GM18511 (cell line): Measurements from ENCODE around the gene ADH6.
A peak's percentile ranks its signal among the peaks of the same experiment; 100 is the strongest.
"Not testable (repeated sequence)": the region's sequence is repeated elsewhere in the genome, so short reads cannot be mapped to it uniquely, and the experiment has no call there.

Source experiments
- ATAC-seq: cut with Tn5 transposase; IDR thresholded peaks from one replicate; pipeline ENCODE4 v1.9.1; 2021; ENCODE audit warnings: mild to moderate bottlenecking, moderate library complexity; ENCODE audit not compliant: unreplicated experiment

ADH6 gene

GRCh38 chr4:99219072-99219471 lies at the start of gene ADH6:
Gene ADH6, minus strand, starts transcription at chr4:99219246. Its CDS starts 94 bp downstream, at chr4:99219152.
- ATAC-seq: no peak

DNA sequence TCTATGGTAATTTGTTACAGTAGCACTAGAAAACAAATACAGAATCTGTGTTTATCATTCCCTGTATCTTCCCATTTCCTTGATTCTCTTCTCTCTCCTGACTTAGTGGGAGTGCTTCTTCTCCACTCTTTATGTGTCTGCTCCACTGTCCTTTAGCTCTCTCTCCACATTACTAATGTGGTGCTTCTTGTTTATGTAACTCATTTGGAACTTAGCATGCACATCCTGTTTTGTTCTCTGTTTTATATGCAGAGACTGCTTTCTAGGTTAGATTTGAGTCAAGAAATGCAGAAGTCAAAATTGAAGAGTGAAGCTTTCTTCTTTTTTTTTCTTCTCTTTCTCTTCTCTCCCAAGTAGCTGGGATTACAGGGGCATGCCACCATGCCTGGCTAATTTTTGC lies 45.9 kb upstream of the ADH6 start:
- no peak for ATAC-seq

DNA sequence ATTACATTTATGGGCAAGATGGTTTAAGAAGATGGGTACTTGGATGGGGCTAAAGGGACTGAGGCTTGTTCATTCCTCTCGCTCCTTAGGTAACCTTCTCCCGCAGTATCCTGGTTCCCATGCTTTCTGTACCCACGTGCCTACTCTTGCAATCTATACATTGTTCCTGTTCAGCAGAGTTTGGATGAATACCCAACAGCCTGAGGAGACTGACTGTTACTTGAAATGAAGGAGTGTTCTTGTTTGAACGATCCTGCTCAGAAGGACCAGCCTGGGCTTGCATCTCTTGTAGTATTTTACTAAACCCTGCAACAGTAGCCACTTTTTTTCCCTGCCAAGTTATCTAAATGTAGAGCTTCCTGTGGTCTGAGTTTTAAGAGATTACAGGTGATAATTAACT lies 33.7 kb upstream of the ADH6 start:
- ATAC-seq: no peak

- ATAC-seq: no peak
These were observed 29.7 kb upstream of the ADH6 start for GRCh38 chr4:99248714-99249113.

GRCh38 chr4:99235955-99236354 lies 16.9 kb upstream of the ADH6 start:
- ATAC-seq: no peak

- ATAC-seq: no peak
These were observed 15.4 kb upstream of the ADH6 start for GRCh38 chr4:99234331-99235010.

DNA sequence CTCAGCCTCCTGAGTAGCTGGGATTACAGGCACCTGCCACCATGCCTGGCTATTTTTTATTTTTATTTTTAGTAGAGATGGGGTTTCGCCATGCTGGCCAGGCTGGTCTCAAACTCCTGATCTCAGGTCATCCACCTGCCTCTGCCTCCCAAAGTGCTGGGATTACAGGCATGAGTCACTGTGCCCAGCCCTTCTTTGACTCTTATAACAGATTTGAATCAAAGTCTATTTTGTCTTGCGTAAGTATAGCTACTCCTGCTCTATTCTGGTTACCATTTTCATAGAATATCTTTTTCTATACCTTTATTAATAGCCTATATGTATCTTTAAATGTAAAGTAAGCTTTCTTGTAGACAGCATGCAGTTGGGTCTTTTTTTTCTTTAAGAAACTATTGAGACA lies 14.4 kb upstream of the ADH6 start:
- ATAC-seq: not testable (repeated sequence)

DNA sequence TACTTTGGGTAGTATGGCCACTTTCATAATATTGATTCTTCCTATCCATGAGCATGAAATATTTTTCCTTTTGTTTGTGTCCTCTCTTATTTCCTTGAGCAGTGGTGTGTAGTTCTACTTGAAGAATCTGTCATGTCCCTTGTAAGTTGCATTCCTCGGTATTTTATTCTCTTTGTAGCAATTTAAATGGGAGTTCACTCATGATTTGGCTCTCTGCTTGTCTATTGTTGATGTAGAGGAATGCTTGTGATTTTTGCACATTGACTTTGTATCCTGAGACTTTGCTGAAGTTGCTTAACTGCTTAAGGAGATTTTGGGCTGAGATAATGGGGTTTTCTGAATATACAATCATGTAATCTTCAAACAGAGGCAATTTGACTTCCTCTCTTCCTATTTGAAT lies 9.7 kb upstream of the ADH6 start:
- not testable (repeated sequence) for ATAC-seq

DNA sequence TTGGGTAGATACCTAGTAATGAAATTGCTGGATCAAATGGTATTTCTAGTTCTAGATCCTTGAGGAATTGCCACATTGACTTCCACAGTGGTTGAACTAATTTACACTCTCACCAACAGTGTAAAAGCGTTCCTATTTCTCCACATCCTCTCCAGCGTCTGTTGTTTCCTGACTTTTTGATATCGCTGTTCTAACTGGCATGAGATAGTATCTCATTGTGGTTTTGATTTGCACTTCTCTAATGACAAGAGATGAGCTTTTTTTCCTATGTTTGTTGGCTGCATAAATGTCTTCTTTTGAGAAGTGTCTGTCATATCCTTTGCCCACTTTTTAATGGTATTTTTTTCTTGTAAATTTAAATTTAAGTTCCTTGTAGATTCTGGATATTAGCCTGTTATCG lies 8.6 kb upstream of the ADH6 start:
- ATAC-seq: not testable (repeated sequence)

GRCh38 chr4:99221980-99222379 lies 2.9 kb upstream of the ADH6 start:
- ATAC-seq: no peak

DNA sequence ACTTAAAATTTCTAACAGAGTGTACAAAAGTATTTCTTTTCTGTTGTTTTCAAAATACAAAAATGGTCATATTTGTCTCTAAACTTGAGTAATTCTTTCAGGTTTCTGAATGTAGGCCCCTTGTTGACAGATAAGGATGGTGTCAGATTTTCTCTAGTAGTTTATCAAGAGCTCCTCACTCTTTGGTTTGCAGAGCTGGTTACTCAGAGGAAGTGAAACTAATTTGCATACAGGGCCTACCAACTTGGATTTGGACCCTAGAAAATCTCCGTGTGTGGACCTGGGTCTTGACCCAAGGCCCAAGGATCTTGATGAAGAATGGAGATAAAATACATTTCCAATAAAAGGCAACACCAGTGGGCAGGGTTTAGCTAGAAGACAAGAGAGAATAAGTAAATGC lies 433 bp upstream of the ADH6 start:
- peak; percentile 92 for ATAC-seq

- ATAC-seq: no peak
These were observed 3.5 kb downstream of the ADH6 start for GRCh38 chr4:99215521-99215920.

DNA sequence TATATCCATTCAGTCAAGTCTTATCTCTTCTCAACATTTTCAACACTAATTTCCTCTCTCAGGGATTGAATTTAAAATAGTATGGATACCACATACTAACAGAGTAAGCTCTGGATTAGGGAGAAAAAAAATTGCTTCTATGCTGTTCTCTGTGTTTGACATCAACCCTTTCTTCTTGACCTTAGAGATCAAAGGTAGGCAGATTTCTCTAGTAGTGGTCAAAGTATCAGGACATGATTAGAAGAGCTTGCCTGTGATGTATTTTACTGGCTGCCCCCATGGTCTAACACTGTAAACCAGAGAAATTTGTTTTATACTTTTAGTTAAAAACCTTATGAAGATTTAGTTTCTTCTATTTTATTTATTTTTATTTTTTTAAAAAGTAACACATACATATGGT lies 8.3 kb downstream of the ADH6 start:
- no peak for ATAC-seq

GRCh38 chr4:99209671-99210070 lies 9.4 kb downstream of the ADH6 start:
- no peak for ATAC-seq

GRCh38 chr4:99208719-99209075 lies 10.3 kb downstream of the ADH6 start:
- no peak for ATAC-seq

DNA sequence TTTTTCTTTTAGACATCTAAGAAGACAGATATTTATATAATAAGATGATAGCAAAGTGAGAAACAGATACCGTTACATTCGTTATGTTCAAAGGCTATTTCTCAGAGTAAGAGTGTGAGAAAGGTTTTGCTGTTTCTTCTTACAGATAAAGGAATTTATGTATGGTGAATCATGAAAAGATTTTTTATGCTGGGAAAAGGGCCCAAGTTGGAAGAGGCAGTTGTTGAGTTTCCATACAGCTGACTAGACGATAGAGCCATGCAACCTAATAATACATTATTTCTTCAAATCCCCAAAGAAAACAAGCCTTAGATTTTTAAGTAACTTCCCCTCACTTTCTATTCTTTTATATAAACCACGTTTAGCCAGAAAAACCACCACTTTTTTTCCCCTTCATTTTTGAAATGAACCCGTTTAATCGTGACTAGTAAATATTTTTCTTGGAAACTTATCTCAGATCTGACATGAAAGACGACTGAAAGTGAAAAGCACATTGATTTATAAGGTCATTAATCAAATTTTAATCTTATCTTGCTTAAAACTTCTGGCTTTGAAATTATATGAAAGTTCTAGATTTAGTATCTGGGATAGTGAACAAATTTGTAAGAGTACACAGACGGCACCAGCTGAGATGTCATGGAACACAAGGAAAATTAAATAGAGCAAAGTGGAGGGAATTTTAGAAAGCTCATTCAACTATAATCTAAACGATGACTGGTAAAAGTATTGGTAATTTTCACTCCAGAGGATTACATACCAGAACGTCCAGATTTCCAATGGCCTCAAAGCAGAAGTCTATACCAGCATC lies 10.9 kb downstream of the ADH6 start:
- ATAC-seq: no peak

- ATAC-seq: no peak
These were observed 11.8 kb downstream of the ADH6 start for GRCh38 chr4:99207069-99207743.

DNA sequence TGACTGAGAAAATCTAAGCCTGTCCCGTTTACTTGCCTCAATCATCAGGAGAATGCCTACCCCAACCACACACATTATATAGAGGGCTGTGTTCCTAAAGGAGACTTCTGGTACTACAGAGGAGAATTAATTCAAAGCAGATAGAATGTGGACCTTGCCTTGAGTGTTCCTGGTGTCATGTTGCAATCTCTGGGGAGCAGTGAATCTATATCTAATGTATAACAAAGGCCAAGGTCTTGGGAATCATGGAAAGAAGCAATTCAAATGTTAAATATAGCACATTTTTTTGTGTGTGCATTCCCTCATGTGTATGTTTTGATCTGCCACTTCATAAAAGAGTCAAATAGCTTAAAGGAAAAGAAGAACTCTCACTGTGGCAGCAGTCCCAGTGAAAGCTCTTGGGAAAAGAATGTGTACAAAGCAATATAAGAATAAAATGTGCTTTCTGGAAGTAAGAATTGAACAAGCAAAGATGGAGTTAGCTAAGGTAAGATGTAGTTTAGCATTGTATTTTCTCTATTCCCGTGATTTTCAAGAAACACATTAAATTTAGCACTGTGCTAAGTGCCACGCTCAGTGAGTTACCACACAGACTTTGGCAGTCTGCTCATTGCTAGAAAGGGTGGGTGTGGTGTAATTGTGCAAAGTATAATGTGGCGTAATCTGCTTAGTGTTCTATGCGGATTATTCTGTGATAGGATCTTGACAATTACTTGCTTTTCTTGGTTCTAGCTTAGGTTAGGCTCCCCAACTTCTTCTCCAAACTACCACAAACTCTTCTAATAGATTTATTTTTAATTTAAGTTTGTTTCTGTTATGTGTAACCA lies 13.7 kb downstream of the ADH6 start:
- ATAC-seq: no peak

DNA sequence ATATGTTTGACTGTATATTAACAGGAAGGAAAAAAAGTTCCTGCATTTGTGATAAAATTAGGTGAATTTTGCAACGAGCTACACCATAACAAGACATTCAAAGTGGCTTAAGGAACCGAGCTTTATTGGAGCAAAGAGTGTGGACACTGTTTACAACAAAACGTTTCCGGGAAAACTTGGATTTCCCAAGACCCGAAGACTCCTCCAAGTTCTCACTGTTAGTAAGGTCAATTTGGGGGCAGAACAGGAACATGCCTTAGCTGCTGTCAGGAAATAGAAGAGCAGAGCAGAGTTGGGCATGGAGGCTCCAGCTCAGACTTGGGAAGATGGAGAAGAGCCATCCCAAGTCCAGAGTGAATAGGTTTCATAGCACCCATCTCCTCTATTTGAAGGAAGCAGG lies 16.5 kb downstream of the ADH6 start:
- no peak for ATAC-seq

DNA sequence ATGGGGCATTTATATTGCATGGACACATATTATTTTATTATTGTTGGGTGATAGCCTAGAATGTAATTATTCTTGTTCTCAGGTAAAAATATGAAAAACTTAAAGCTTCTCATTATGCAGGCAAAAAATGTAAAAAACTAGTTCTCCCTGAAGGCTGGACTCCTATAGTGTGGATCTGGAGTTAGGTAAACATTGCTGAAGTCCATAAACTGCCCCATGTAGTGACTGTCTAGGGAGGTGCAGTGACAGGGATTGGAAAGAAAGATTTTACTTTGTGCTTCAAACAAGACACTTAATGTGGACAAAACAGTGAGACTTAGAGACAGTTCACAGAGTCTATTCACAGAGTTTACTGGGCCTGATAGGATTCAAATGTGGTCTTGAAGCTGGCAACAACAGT lies 17.0 kb downstream of the ADH6 start:
- no peak for ATAC-seq

DNA sequence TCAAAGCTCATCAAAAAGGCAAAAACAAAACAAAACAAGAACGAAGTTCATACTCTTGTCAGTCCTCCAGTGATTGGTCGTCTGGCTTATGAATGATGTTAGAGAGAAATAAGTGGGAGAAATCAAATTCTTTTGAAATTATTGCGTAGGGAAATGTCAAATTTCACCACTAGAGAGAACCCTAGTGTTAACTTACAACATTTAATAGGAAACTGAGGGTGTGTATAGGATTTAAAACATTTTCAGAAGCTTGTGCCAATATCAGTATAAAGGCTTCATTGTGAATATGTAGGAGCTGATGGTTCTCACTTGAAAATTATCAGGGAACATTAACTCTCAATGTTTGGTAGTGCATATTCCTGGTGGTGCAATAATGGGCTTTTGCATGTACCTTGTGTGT lies 17.4 kb downstream of the ADH6 start:
- no peak for ATAC-seq
